NCI-H82 treated with DMSO at 0.1 percent for 48 hours (cell line): ENCODE results near the gene P3H3.

Source experiments
- DNase-seq: peaks from one replicate; lab custom pipeline; 2025; ENCODE audit not compliant: unreplicated experiment; lab: John Stamatoyannopoulos, UW

Gene P3H3

DNA sequence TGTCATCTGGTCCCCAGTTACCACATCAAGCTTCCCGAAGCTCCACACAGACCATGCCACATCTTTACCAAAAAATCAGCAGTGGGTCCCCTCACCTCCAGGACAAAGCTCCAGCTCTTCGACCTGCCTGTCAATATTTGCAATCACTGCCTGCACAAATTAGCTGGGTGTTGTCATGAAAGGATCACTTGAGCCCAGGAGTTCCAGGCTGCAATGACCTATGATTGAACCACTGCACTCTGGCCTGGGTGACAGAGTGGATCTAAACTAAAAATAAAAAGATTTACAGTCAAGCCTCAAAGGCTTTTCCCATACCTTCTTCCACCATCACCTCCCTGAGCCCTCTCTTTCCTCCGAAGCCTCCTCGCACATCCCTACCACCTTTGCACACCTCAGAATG, 31.6 kb upstream of the P3H3 start:
- no peak for DNase-seq

DNA sequence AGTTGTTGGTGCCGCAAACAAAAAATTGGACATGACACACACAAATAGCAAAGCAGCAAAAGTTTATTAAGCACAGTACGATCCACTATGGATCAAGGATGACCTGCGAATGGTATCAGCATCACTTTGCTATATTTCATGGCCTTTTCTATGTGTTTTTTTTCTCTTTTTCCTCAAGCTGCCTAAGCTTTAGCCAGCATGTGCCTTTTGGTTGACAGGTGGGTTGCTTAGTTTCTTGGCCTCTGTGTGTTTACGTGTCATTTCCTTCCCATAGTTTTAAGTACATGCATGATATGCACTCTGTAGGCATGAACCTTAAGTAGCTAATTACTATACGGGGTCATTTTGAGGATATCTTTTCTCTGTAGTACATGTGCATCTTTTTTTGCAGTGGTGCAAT, 29.1 kb upstream of the P3H3 start:
- no peak for DNase-seq

DNA sequence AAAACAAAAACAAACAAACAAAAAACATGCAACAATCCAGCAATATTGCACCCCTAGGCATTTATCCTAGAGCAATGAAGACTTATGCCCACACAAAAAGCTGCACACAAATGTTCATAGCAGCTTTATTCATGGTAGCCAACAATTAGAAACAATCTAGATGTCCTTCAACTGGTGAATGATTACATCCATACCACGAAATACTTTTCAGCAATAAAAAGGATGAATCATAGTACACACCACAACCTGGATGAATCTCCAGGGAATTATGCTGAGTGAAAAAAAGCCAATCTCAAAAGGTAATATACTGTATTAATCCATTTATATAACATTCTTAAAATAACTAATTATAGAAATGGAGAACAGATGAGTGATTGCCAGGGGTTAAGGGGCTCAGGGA, 21.0 kb upstream of the P3H3 start:
- no peak for DNase-seq

DNA sequence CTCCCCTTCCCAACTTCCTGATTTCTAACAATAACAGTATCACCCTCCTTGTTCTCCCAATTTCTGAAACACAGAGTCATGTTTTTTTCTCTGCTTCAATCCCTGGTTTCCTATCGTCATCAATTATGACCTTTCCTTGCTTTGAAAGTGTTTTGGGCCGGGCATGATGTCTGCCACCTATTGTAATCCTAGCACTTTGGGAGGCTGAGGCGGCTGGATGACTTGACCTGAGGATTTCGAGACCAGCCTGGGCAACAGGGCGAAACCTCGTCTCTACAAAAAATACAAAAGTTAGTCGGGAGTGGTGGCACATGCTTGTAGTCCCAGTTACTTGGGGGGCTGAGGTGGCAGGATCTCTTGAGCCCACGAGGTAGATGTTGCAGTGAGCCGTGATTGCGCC, 19.2 kb upstream of the P3H3 start:
- no peak for DNase-seq

DNA sequence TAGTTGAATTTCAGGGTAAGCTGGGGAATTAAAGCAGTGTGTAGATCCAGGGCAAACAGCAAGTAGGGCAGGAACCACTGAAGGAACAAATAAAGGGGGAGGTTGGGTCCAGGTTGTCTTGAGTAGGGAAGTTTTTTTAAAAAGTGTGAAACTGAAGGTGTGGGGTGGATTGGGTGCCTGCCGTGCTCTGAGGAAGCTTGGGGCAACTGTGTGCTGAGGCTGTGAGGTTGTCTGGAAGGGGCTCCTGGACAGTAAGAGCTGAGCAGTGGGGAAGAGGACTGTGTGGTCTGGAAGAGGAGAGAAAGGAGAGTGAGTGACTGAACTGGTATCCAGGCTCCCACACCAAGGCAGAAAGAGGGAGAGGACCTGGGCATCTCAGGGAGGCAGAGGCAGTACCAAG, 17.4 kb upstream of the P3H3 start:
- no peak for DNase-seq

- no peak for DNase-seq
Observed at GRCh38 chr12:6813363-6813762, 14.8 kb upstream of the P3H3 start.

DNA sequence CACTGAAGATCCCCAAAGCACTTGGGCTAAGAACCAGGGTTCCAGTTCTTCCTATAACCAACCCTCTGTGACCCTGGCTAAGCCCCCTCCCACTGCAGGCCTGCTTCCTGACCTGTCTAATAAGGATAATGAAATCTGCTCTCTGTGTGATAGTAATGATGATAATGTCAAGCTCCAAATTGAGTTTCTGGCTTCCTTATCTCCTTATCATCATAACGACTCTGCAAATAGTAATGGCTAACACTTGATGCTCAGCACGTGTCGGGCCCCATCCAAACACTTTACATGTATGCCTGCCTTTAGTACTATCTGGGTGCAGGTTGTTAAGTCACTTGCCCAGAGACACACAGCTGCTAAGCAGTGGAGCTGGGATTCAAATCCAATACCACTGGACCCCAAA, 11.6 kb upstream of the P3H3 start:
- DNase-seq = no peak

DNA sequence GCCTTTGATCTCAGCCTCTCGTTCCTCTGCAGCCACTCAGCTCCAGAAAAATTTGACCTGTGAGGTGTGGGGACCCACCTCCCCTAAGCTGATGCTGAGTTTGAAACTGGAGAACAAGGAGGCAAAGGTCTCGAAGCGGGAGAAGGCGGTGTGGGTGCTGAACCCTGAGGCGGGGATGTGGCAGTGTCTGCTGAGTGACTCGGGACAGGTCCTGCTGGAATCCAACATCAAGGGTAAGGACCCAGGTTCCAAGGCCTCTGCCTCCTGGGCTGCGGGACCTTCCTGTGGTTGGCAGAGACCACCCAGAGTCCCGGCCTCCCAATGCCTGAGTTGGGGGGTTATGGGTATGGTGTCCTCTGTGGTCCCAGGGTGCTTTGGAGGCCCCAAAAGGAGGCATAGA, 11.1 kb upstream of the P3H3 start:
- DNase-seq = no peak

- no peak for DNase-seq
Observed at GRCh38 chr12:6817662-6818157, 10.5 kb upstream of the P3H3 start.

DNA sequence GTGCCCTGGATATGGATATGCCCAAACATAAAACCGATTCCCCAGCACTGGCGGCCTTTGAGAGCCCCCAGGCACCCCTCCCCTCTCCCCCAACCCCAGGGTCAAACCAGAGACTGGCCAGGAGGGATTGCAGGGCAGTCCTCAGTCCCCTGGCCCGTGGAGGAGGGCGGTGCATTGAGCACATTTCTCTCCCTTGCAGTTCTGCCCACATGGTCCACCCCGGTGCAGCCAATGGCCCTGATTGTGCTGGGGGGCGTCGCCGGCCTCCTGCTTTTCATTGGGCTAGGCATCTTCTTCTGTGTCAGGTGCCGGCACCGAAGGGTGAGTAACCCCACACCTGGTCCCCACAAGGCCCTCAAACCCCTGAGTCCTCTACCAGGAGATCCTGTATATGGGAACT, 10.0 kb upstream of the P3H3 start:
- DNase-seq = no peak

DNA sequence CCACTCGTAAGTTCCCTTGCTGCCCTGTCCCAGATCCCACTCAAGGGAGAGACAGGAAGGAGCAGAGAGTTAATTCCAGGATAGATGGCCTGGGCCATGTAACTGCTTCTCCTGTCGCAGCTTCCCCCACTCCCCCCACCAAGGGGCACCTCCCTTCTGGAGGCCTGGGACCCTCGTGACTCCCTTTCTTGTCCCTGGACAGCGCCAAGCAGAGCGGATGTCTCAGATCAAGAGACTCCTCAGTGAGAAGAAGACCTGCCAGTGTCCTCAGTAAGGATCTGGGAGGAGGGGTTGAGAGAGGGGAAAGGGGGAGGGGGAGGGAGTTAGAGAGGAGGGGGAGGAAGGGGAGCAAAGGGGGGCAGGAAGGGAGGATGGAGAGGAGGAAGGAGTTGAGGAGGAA, 9.6 kb upstream of the P3H3 start:
- DNase-seq = no peak

DNA sequence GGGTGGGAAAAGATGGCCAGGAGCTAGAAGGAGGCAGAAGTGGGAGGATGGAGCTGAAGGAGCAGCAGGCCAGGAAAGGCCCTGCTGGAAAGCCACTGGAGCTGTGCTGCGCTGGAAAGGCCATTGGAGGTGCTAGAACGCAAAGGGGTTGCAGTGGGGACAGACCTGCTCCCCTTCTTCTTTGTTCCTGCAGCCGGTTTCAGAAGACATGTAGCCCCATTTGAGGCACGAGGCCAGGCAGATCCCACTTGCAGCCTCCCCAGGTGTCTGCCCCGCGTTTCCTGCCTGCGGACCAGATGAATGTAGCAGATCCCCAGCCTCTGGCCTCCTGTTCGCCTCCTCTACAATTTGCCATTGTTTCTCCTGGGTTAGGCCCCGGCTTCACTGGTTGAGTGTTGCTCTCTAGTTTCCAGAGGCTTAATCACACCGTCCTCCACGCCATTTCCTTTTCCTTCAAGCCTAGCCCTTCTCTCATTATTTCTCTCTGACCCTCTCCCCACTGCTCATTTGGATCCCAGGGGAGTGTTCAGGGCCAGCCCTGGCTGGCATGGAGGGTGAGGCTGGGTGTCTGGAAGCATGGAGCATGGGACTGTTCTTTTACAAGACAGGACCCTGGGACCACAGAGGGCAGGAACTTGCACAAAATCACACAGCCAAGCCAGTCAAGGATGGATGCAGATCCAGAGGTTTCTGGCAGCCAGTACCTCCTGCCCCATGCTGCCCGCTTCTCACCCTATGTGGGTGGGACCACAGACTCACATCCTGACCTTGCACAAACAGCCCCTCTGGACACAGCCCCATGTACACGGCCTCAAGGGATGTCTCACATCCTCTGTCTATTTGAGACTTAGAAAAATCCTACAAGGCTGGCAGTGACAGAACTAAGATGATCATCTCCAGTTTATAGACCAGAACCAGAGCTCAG, 8.8 kb upstream of the P3H3 start:
- DNase-seq = no peak

DNA sequence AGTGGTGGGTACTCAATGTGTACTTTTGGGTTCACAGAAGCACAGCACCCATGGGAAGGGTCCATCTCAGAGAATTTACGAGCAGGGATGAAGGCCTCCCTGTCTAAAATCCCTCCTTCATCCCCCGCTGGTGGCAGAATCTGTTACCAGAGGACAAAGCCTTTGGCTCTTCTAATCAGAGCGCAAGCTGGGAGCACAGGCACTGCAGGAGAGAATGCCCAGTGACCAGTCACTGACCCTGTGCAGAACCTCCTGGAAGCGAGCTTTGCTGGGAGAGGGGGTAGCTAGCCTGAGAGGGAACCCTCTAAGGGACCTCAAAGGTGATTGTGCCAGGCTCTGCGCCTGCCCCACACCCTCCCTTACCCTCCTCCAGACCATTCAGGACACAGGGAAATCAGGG, 8.0 kb upstream of the P3H3 start:
- no peak for DNase-seq

- peak; percentile 48 for DNase-seq
Observed at GRCh38 chr12:6821591-6822425, 6.4 kb upstream of the P3H3 start, which contains the start of gene GPR162. TSS of gene GPR162 (plus strand) at chr12:6821821. CDS start at chr12:6823899, 2,078 bp downstream.

DNA sequence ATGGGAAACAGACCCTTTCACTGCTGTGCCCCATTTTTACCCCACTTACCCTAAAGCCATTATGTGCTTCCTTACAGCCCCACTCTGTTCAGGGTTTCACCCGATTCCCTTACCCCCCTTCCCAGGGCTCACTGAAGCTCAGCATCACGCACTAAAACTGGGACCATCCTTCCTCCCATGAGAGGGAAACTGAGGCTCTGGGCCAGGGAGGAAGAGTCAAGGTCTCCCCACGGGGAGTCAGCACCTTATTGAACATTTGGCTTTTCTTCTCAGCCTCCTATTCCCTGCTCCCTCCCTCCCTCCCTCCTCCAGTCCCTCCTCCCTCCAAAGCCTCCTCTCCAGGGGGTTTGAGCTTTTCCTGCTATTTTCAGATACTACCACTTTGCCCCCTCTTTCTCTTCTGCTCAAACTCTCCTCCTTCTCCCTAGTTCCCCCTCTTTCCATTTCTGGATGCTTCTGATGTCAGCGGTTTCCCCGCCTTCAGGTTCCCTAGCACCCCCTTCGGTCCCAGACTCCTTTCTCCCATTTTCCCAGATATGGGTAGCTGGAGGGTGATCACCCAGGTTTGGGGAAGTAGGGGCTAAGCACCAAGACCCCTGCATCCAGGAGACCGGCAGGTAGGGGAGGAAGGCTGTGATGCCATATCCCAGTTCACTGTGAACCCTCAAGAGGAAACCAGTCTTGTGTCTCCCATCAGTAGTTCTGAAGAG, 5.6 kb upstream of the P3H3 start:
- no peak for DNase-seq

DNA sequence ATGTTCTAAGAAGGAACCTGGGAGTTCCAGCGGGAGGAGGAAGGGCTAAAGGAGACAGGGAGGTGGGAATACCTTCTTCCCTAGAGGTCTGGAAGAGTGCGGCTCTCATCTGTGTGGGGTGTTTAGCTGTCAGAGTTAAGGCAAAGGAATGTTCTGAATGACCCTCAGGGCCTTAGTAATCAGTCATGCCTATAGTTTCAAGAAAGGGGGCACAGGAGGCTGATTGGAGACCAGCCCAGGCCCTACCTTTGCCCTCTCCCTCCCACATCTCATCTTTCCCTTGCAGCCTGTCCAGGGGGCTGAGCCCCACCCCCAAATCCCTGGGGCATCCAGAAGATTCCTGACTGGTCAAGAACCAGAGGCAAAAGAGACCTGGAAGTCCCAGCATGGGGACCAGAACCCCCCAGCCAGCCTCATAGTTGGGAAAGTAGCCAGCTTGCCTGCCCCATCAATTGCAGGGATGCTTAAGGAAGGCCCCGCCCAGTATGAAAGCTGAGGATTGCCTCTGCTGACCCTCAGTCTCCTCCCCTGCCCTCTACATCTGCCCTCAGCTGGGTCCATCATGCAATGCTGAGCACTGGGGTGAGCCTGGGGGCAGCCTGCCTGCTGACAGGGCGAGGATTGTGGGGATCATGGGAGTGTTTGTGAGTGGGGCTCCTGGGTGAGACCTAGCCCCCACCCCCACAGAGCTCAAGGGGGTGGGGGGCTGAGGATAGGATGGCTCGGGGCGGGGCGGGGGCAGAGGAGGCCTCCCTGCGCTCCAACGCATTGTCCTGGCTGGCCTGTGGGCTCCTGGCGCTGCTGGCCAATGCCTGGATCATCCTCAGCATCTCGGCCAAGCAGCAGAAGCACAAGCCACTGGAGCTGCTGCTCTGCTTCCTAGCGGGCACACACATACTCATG, 4.8 kb upstream of the P3H3 start:
- DNase-seq = no peak

DNA sequence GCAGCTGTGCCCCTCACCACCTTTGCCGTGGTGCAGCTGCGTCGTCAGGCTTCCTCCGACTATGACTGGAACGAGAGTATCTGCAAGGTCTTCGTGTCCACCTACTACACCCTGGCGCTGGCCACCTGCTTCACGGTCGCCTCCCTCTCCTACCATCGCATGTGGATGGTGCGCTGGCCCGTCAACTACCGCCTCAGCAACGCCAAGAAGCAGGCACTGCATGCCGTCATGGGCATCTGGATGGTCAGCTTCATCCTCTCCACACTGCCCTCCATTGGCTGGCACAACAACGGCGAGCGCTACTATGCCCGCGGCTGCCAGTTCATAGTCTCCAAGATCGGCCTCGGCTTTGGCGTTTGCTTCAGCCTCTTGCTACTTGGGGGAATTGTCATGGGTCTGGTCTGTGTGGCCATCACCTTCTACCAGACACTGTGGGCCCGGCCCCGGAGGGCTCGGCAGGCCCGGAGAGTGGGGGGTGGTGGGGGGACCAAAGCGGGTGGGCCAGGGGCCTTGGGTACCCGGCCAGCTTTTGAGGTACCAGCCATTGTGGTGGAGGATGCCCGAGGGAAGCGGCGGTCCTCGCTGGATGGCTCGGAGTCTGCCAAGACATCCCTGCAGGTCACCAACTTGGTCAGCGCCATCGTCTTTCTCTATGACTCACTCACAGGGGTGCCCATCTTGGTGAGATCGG, 4.0 kb upstream of the P3H3 start:
- DNase-seq = no peak

GRCh38 chr12:6824901-6825381, 3.3 kb upstream of the P3H3 start:
- no peak for DNase-seq

DNA sequence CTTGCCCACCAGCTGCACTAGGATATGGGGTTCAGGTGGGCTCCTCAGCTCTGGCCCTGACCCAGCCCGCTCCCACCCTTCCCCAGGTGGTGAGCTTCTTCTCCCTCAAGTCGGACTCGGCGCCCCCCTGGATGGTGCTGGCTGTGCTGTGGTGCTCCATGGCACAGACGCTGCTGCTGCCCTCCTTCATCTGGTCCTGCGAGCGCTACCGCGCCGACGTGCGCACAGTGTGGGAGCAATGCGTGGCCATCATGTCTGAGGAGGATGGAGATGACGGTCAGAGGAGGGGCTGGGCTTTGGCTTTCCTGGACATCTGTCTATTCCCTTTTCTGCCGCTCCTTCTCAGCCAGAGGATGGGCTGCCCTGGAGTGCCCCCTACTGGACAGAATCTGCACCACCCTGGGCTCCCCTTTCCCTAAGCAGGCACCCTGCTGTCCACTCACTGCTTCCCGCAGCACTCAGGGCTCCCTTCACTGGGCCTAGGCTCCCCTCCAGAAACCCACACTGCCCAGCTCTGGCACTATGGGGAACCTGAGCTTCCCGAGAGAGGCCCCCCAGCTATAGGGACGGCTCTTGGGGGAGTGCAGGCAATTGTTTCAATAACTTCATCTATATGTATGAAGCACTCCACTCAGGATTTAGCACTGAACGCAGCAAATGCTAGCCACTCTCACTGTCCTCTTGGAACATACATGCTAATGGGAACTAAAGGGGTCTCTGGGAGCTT, 2.6 kb upstream of the P3H3 start:
- peak; percentile 94 for DNase-seq
